Spleen (tissue), 11 donors: Measurements from ENCODE around the gene COL27A1. TPM values are rescaled to one million over a fixed set of nuclear protein-coding genes. Genes with fewer than 3 reads are reported as not detected.

Experiments
- DNase-seq: peaks from one replicate; pipeline ENCODE4 v3.0.0-alpha.2; 2020
- H3K27ac ChIP-seq, 8 donors: fragments of 200-600 bp; sonication (generic) in 7 of 8; 1 replicate in 4 of 8; 2 replicates in 4 of 8; pipeline versions ENCODE4 v1.5.0 to v1.8.0; 2016 to 2021; ENCODE audit warnings: inconsistent platforms in 4 of 8, mild to moderate bottlenecking in 4 of 8, moderate library complexity in 1 of 8
- H3K27me3 ChIP-seq, 7 donors: fragments of 200-600 bp; sonication (generic) in 6 of 7; replicated peaks in 1 of 7; 1 replicate in 4 of 7; 2 replicates in 3 of 7; pipeline versions ENCODE4 v1.5.0 to v1.8.0; 2016 to 2021; ENCODE audit warnings: inconsistent platforms in 3 of 7, mild to moderate bottlenecking in 1 of 7
- H3K36me3 ChIP-seq, 6 donors: fragments of 200-600 bp; sonication (generic) in 5 of 6; 1 replicate in 4 of 6; 2 replicates in 2 of 6; pipeline versions ENCODE4 v1.5.0 to v1.8.0; 2016 to 2021; ENCODE audit warnings: inconsistent platforms in 2 of 6
- H3K4me1 ChIP-seq, 6 donors: fragments of 200-600 bp; sonication (generic) in 5 of 6; 1 replicate in 3 of 6; 2 replicates in 3 of 6; pipeline versions ENCODE4 v1.5.0 to v1.8.0; 2016 to 2021; ENCODE audit warnings: inconsistent platforms in 3 of 6
- H3K4me3 ChIP-seq, 8 donors: fragments of 200-600 bp; sonication (generic) in 7 of 8; 1 replicate in 4 of 8; 2 replicates in 4 of 8; pipeline versions ENCODE4 v1.5.0 to v1.8.0; 2016 to 2021; ENCODE audit warnings: inconsistent platforms in 4 of 8, mild to moderate bottlenecking in 4 of 8, moderate library complexity in 2 of 8
- H3K9me3 ChIP-seq, 8 donors: fragments of 200-600 bp; sonication (generic) in 7 of 8; 1 replicate in 4 of 8; 2 replicates in 4 of 8; pipeline versions ENCODE4 v1.5.0 to v1.8.0; 2016 to 2021; ENCODE audit warnings: inconsistent platforms in 4 of 8
- POLR2A ChIP-seq, 3 donors: fragments of 450-650 bp; IDR thresholded peaks; one replicate each; pipeline ENCODE4 v1.5.1; 2017; ENCODE audit warnings: antibody characterized with exemption in 3 of 3, mild to moderate bottlenecking in 1 of 3
- POLR2AphosphoS5 ChIP-seq, 3 donors: sonication (generic); formaldehyde crosslinking; IDR thresholded peaks; one replicate each; pipeline ENCODE4 v1.5.1; 2017; ENCODE audit warnings: antibody characterized with exemption in 3 of 3
- WGBS, 5 donors: extraction: QIAGEN DNeasy Blood & Tissue Kit in 3 of 5; methylation state at CpG; one replicate each; pipeline versions ENCODE4 v1.1.5 to v1.1.7; 2013 to 2018; 5-methylcytosine and 5-hydroxymethylcytosine counted together
- intact Hi-C: fragments of 100-400 bp; cut with DNase I; formaldehyde crosslinking; loops from one replicate; pipeline ENCODE4 v1.15.0; 2023; ENCODE audit warnings: low total_unique reads
- polyA plus RNA-seq, 3 donors: library from polyadenylated mRNA; stranded (reverse); fragments of 200-250 nt; gene quantifications; one replicate each; pipeline ENCODE4 v1.2.1, GENCODE V29; 2013
- total RNA-seq, 7 donors: library from RNA; depleted of rRNA in 3 of 7; stranded (reverse); fragments of >200 nt in 3 of 7; fragmentation: NEBNext Ultra II Directional in 4 of 7; extraction: Animal tissue kit (Norgen Biotek cat#: 25700) in 4 of 7; gene quantifications; one replicate each; pipeline versions ENCODE4 v1.1.0 to v1.2.1, GENCODE V29; 2016 to 2021
- TF ChIP-seq, protein P1 (sequence below), 11 experiments: fragments of 200-600 bp in 7 of 11; fragments of 450-650 bp in 4 of 11; sonication (generic) in 4 of 11; IDR thresholded peaks in 8 of 11; conservative IDR thresholded peaks in 3 of 11; 1 replicate in 7 of 11; 2 replicates in 4 of 11; pipeline versions ENCODE4 v1.4.0 to v1.8.0; 2016 to 2021; ENCODE audit warnings: antibody characterized with exemption in 11 of 11, inconsistent platforms in 4 of 11, mild to moderate bottlenecking in 1 of 11
- donor health status: healthy with polysubstance abuse.
- donor health status: DM: no; HTN: no; CAD: no; lungs with moderate emphysema.
- donor health status: DM: no; HTN: no; CAD: no.
- donor health status: Bipolar disorder and iron deficiency.
- donor health status: healthy.
- donor health status: DM: no; HTN: no; CAD: no.
- donor health status: DM: yes; HTN: yes; CAD: no.

Gene COL27A1
- total and polyA plus RNA-seq, 10 donors, result 2.1 to 23.4 (median 6.1) TPM

DNA sequence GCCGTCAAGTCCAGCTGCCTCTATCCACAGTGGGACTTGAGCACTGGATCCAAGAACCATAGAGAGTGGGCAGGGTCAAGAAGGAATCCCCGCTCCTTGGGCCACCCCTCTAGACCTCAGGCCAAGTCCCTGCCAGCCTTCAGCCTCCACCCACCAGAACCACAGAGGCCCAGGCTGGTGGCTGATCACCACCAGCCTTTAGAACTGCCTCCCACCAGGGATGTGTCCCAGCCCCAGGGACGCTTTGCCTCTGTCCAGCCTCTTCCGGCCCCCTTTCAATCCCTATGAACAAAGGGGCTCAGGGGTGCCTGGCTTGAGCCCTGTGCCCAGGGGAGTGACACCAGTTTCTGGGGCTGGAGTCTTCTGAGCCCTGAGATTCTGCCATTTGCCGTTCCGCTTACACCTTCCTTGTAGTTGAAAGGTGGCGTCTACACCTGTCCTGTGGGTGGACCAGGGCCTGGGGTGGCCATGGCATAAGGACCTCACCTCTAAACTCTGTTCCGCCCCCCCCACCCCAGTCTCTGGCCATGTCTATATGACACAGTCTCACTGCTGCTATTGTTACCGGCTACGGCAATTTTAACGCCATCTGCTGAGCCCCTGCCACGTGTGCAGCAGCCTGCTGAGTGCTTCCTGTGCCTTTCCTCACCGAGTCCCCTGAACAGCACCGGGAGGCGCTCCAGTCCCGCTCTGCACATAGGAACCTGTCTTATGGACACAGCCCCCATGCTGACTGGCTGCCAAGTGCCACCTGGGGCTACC lies 131.8 kb downstream of the COL27A1 start:
- H3K4me1 ChIP-seq, result peaks cover 0 to 15% (median 4%) of the 10 kb centered on the region in 6 donors
- no peaks in the 10 kb centered on the region for H3K9me3 ChIP-seq
- TF ChIP-seq POLR2A (IDR thresholded peaks at IDR 0.05) (no peak), POLR2AphosphoS5 (IDR thresholded peaks at IDR 0.05) (no peak)
- TF ChIP-seq, protein P1, sequence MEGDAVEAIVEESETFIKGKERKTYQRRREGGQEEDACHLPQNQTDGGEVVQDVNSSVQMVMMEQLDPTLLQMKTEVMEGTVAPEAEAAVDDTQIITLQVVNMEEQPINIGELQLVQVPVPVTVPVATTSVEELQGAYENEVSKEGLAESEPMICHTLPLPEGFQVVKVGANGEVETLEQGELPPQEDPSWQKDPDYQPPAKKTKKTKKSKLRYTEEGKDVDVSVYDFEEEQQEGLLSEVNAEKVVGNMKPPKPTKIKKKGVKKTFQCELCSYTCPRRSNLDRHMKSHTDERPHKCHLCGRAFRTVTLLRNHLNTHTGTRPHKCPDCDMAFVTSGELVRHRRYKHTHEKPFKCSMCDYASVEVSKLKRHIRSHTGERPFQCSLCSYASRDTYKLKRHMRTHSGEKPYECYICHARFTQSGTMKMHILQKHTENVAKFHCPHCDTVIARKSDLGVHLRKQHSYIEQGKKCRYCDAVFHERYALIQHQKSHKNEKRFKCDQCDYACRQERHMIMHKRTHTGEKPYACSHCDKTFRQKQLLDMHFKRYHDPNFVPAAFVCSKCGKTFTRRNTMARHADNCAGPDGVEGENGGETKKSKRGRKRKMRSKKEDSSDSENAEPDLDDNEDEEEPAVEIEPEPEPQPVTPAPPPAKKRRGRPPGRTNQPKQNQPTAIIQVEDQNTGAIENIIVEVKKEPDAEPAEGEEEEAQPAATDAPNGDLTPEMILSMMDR (IDR thresholded peaks at IDR 0.05 in 8 of 11, conservative IDR thresholded peaks at IDR 0.05 in 3 of 11), result no peak
- no peak overlapping the region for H3K4me3 ChIP-seq
- 72 to 81% (median 77%) methylated on average over 16 of the region's 16 CpGs for WGBS, 5 donors
- no peaks in the 10 kb centered on the region for H3K36me3 ChIP-seq
- intact Hi-C loops, result no loop called here
- no peak overlapping the region for H3K27ac ChIP-seq
- peaks cover 0 to 14% (median 0%) of the 10 kb centered on the region in 7 donors for H3K27me3 ChIP-seq
- DNase-seq, result peak; percentile 63

DNA sequence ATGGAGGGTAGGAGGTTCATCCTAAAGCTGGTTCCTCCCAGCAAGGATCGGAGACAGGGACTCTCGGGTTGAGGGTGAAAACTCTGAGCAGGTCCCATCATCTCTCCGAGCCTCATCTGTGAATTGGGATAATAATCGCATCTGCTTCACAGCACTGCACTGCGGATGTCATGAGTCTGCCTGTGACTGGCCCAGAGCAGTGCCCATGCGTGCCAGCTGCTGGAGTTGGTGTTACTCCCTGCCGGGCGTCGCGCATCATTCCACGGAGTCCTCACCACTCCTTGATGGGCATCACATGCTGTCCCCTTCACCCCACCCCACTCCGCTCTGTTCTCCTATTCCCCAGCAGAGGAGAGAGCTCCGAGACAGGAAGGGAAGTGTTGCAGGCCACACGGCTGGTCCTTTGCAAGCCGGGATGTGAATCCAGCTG lies 132.4 kb downstream of the COL27A1 start:
- Histone ChIP-seq H3K4me3 (no peak overlapping the region), H3K27ac (no peak overlapping the region), H3K4me1 (peaks cover 0 to 15% (median 4%) of the 10 kb centered on the region in 6 donors), H3K9me3 (no peaks in the 10 kb centered on the region), H3K27me3 (peaks cover 0 to 12% (median 0%) of the 10 kb centered on the region in 7 donors), H3K36me3 (no peaks in the 10 kb centered on the region)
- TF ChIP-seq POLR2A (IDR thresholded peaks at IDR 0.05), result no peak
- DNase-seq, result peak; percentile 48
- intact Hi-C loops, result no loop called here
- WGBS, 5 donors, result 55 to 85% (median 76%) methylated on average over 15 of the region's 15 CpGs

DNA sequence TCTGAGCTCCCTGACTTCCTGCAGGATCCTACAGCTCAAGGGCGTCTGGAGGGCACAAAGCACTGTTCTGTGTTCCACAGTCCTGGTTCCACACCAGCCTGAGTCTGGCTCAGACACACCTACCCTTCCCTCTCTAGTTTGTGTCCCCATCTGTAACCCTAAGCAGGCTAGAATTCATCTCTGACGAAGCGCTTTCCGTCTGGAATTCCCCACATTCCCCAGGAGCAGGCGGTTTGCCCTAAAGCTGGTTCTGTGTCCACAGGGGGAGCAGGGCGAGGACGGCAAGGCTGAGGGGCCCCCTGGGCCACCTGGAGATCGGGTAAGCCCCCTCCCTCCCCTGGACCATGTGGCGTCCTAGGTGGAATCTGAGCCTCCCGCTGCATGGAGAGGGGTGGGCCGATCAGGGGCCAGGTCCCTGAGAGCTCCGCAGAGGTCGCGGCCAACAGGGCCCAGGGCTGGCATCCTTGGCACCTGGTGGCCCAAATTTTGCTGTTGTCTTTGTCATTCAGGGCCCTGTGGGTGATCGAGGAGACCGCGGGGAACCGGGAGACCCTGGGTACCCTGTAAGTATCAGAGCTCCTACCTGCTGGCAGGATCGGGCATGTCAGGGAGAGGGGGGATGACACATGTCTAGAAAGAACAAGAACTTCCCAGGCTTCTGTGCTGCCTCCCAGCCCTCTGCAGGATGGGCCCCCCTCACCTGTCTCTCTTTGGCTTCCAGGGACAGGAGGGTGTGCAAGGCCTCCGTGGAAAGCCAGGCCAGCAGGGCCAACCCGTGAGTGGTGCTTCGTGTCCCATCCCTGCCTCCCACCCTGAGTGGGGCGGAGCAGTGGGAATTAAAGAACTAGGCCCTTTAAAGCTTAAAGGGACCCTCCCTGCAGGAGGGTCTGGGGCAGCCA lies 133.1 kb downstream of the COL27A1 start:
- Histone ChIP-seq H3K4me3 (no peak overlapping the region), H3K27me3 (peaks cover 0 to 12% (median 0%) of the 10 kb centered on the region in 7 donors), H3K4me1 (peaks cover 0 to 15% (median 4%) of the 10 kb centered on the region in 6 donors), H3K27ac (no peak overlapping the region), H3K36me3 (no peaks in the 10 kb centered on the region), H3K9me3 (no peaks in the 10 kb centered on the region)
- intact Hi-C loops, result no loop called here
- 68 to 78% (median 75%) methylated on average over 14 to 23 of the region's 23 CpGs for WGBS, 5 donors
- peak; percentile 63 for DNase-seq
- TF ChIP-seq POLR2A (IDR thresholded peaks at IDR 0.05), result no peak
- no peak for TF ChIP-seq POLR2AphosphoS5 (IDR thresholded peaks at IDR 0.05)
- TF ChIP-seq, protein P1 (IDR thresholded peaks at IDR 0.05 in 8 of 11, conservative IDR thresholded peaks at IDR 0.05 in 3 of 11), result no peak

DNA sequence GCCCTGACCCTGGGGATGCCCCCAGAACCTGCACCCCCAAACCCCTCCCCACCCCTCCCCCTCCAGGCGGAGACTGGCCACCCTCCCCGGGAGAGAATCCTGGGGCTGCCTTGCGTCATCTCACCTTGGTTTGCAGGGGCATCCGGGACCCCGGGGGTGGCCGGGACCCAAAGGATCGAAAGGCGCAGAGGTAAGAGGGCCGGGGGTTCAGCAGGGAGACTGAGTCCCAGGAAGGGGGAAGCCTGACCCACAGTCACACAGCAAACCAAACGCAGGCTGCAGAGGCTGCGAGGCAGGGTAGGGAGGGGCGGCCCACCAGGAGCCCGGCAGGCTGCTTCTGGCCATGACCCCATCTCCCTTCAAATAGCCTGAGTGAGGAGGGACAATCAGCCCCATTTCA lies 133.8 kb downstream of the COL27A1 start:
- WGBS, 5 donors, result 85 to 93% (median 89%) methylated on average over 10 to 13 of the region's 13 CpGs
- H3K27ac ChIP-seq, result no peak overlapping the region
- peaks cover 0 to 15% (median 4%) of the 10 kb centered on the region in 6 donors for H3K4me1 ChIP-seq
- peak; percentile 59 for DNase-seq
- H3K36me3 ChIP-seq, result no peaks in the 10 kb centered on the region
- no peak overlapping the region for H3K4me3 ChIP-seq
- H3K9me3 ChIP-seq, result peaks cover 0 to under 1% (median under 1%) of the 10 kb centered on the region in 8 donors
- intact Hi-C loops, result no loop called here
- TF ChIP-seq, protein P1 (IDR thresholded peaks at IDR 0.05 in 8 of 11, conservative IDR thresholded peaks at IDR 0.05 in 3 of 11), result no peak
- no peak for TF ChIP-seq POLR2A (IDR thresholded peaks at IDR 0.05)
- TF ChIP-seq POLR2AphosphoS5 (IDR thresholded peaks at IDR 0.05), result no peak
- peaks cover 0 to 12% (median 0%) of the 10 kb centered on the region in 7 donors for H3K27me3 ChIP-seq
